UCSD-AML1 (cell line): ENCODE results near the gene KCTD5.
"Not testable (repeated sequence)": the region's sequence is repeated elsewhere in the genome, so short reads cannot be mapped to it uniquely, and the experiment has no call there.

ENCODE experiments used
- DNase-seq: peaks from one replicate; lab custom pipeline; 2025; ENCODE audit not compliant: unreplicated experiment; lab: John Stamatoyannopoulos, UW

Gene KCTD5

DNA sequence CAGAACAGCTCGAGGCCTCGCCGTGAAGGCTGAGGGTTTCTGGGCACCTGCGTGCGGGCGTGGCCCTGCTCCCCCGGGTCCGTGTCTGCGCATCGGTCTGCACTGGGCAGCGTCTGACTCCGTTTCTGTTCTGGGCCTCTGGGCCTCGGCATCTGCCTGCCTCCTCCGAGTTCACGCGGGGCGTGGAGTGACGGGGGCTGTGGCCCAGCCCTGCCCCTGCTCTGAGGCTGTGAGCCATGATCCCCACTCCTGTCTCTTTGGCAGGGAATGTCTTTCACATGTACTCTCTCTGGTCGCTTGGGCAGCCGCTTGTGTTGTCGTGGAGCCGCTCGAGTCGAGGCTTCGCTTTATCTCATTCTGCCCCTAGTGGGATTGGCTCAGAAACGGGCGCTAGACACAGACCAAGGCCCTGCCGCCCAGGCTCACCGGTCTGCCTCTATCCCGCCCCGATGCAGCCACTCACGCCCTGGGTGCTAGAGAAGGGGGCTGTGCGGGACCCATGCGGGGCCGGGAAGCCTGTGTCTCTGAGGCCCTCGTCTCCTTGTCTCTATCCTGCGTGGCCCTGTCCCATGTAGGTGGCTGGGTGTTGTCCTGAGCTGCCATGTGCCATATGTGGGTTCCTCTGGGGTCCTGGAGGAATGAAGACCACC is 14.4 kb downstream of the KCTD5 start:
- not testable (repeated sequence) for DNase-seq

DNA sequence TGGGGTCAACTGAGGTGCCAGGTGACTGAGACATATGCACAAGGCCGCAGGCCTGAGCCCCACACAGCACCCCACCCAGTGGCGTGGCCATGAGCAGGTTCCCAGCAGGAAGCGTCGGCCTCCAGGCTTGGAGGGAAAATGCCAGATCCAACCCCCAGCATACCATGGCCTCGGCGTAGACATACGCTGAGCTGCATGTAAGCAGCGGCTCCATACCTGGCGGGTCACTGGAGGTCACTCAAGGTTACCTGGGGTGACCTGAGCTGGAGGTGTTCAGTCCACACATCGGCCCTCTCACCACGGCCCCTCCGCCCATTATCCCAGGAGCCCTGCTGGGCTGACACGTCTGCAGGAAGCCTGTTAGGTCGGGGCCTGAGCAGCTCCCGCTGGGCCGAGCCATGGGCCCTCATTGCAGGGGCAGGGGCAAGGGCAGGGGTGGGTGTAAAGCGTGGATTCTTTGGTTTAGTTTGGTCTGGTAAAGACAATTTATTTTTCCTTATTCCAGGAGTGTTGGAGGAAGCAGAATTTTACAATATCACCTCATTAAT is 15.2 kb downstream of the KCTD5 start:
- no peak for DNase-seq

DNA sequence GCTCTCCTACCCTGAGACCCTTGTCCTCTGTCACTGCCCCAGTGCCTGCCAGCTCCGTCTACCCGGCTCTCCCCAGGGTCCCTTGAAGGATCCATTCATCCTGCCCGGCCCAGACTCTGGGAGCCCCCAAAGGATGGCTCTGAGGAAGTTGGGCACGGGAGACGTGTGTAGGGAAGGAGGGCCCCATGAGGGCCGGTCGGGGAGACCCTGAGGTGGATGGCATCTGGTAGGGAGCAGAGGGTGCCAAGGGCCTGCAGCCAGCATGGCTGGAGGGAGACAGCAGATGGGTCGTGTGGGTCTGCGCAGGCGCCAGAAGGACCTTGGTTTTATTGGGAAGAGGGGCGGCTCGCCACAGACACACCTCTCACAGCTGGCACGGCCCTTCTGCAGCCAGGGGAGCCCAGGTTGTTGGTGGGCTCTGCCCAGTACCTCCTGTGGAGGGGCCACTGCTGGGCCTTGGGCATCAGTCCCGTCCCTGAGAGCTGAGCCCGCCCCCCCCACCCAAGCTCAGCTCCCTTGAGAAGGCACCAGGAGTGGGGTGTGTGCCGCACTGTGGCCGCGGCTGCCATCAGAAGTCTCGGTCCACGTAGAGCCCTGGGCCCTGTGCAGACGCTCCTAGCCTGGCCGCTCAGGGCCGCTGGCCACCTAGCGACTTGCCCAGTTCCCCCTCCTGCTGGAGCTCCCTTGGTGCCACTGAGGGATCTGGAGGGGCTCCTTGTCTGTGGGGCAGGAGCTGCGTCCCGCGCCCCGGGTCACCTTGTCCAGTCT is 16.0 kb downstream of the KCTD5 start:
- DNase-seq = no peak

DNA sequence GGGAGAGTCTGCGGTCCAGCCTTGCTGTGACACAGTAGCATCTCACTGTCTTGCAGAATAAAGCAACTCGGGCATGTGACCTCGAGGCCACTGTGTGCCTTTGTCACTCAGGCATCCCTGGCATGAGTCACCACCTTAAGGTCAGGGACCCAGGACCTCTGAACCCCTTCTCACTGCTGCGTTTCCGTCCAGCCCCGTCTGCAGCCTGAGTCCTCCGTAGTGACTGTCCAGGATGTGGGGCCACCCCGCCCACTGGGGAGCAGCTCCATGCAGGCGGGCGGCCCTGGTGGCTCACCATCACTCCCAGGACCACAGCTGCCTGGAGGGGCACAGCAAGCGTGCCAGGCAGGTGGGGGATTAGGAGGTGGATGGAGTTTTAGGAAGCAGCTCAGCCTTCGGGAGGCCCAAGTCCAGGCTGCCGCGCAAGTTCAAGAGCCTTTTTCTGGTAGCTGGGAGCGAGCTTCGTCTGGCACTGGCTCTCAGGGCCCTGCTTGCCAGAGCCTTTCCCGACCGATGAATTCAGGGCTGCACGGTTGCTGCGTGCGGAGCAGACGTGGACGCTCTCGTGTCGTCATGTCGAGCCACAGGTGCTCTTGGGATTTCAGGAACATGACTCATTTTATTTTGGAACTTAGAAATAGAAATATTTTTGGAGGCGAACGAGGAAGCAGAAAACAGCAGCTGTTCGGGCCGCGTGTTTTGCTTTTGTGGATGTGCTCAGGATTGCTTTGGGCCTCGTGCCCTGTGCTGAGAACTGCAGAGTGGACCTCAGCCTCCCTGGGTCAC is 16.8 kb downstream of the KCTD5 start:
- DNase-seq = no peak

DNA sequence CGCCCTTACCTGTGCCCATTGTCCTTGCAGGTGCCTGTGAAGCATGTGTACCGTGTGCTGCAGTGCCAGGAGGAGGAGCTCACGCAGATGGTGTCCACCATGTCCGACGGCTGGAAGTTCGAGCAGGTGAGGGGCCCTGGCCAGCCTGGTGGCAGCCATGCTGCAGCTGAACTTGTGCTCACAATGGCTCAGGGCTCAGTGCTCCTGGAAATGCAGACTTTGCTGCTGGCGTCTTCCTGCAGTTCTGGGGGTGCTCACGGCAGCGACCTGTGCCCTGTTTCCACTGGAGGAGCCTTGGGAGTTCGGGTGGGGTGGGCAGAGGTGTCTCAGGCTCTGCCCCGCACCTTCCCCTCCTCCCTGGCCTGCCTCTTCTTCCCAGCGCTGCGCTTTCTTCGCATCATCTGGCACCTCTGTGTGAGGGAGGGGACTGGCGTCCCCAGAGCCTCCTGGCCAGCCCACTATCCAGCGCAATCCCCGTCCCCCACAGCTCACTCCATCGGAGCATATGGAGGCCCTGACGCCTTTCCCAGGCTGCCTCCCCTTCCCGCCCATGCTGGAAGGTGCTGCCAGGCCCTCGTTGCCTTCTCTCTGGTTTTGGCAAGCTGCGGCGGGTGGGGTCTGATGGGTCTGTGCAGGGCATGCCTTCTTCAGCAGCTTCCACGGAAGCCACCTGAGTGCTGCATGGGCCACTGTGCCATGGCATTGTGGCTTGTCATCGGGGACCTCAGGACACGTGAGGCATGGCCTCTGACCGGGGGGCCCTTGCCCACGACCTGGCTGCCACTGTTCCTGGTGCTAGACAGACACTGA is 17.7 kb downstream of the KCTD5 start:
- DNase-seq = no peak

DNA sequence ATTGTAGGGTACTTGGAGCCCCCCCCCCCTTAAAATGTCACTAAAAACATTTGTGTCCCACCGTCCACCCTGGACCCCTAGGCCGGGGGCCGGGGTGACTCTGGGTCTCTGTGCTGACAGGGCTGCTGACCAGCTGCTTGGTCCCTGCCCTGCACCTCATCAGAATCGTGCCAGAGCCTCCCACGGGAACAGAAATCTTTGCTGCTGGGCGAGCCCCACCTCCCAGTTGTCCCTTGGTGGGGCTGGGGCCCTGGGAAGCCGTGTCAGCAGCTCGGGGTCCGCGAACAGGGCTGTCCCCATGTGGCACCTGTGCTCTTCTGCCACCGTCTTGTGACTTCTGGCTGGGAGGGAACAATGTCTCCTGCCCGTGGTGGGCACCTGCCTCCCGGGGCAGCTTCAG is 18.5 kb downstream of the KCTD5 start:
- DNase-seq = no peak

DNA sequence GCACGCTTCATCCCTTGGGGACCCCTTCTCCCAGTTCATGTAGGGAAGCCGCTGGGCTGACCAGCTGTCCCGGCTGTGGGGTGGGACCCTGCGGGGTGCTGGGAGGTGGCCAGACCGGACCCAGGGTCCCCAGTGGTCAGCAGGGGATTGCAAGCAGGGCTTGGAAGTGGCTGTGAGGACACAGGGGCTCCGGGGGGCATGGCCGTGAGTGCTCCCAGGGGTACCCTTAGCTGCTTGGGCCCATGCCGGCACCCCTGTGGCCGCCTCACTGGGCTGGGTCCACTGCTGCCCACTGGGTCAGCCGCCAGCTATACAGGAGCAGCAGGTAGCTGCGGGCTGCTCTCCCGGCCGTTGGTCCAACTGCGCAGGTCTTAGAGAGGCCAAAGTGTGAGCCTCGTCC is 18.9 kb downstream of the KCTD5 start:
- no peak for DNase-seq

DNA sequence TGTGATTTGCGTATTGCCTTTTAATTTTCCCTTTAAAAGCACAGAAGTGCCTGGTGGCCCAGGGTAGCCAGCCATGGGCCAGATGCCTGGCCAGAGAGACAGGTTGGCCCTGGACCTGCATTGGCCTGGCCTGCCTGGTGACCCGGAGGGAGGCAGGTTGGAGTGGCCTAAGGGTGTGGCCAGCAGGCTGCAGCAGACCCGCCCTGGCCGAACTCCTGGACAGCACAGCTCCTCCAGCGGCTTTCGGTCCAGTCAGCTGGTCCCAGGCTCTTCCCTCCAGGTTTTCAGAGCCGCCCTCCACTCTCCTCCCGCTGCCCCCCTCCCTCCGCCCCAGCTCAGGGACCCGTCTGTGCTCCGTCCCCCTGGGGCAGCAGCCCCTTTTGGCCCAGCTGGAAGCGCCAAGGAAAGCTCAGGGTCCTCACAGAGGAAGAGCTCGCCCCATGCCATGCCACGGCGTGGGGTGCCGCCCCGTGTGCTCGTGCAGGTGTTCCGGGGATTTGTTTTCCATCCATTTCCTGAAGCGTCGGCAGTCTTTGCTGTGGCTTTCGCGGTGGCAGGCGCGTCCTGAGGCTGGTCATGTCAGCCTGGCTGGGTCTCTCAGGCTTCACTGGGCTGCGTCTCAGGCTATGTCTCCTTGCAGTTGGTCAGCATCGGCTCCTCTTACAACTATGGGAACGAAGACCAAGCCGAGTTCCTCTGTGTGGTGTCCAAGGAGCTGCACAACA is 19.6 kb downstream of the KCTD5 start:
- DNase-seq = no peak

DNA sequence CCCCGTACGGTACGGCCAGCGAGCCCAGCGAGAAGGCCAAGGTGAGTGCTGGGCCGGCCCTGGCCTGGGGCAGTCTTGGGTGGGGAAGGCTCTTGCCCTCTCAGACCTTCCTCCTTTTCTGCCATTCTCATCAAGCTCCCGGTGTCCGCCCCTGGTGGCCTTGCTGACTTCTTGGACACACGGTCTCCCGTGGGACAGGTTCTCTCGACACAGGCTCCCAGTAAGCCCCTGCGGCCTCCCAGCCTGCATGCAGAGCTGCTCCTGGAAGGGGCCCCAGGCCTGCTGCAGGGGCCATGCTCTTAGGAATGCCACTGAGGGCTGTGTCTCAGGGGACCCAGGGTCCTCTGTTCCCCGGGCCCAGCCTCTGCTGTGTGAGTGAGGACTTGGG is 20.1 kb downstream of the KCTD5 start:
- DNase-seq = no peak

DNA sequence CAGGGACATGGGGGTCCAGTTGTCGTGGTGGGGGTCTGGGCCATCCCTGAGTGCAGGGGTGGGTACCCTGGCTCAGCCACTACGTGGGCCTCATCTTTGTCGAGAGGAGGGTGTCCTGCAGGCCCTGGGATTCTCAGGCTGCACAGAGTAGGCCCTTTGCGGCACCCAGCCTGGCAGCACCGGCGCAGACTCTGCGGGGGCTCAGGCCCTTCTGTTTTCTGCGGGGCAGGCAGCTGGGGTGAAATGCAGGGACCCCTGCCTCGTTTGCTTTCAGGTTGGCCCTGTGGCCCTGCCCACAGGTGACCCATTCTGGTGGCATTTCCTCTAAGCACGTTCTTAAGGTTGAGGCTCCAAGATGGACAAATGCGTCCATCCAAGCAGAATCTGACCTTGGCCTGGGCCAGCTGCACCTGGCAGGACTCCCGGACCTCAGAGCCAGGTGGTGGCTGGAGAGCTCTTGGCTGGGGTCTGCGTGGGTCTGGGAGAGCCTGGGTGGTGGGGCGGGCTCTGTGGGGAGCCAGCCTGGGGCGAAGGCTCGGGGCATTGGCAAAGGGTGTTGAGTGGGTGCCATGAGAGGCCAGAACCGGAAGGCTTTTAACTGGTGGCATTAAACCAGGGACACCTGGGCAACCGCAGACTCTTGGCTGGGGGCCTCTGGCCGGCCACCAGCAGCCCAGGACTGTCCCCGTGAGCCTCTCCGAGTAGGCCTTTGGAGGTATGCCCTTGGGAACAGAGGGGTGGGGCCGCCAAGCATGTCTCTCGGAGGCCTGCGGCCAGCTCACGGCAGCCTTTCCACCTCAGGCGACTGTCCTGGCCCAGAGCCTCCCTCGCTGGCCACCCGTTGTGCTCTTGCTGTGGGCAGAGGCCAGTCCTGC is 20.8 kb downstream of the KCTD5 start:
- no peak for DNase-seq

DNA sequence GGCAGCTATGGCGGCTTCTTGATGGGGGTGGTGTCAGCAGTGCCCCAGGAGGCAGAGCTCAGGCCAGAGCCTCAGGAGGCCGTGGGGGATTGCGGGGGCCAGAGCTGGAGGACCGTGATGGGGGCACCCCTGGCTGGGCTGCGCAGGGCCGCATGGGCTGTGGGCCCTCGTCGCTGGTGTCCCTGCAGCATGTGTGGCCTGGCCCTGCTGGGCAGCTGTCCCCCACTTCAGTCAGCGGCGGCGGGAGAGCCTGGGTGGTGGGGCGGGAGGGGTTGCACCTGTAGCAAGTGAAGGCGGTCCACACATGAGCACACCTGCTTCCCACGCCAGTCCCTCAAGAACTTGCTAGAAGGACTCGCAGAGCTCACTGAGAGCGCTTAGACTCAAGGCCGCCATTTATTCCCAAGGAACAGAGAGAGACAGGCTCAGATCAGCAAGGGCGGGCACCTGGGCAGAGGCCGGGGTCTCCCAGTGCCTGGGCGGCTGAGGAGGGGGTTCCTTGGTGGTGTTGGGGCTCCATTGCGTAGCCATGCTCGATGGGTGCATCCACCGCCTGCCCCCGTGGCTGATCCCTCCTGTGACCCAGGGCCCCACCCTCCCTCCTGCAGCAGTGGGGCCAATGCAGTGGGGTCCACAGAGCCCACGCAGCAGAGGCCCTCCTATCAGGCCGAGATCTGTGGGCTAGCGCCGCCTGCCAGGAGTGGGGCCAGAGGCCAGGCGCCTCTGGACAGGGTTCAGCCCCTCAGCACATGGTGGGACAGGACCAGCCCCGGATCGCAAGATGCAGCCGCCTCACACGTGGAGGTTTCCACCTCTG is 22.1 kb downstream of the KCTD5 start:
- DNase-seq = no peak

DNA sequence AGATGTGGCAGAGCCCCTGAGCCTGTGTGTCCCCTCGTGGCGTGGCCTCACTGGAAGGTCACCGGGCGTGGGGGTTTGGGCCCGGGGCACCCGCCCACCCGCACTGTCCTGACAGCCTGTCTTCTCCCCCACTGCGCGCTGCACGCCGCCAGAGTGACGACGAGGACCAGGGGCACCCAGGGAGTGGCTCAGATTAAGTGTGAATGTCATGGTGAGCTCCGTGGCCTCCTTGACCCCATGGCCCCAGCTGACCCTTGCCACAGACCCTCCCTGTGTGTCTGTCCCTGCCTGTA is 22.6 kb downstream of the KCTD5 start:
- DNase-seq = no peak

DNA sequence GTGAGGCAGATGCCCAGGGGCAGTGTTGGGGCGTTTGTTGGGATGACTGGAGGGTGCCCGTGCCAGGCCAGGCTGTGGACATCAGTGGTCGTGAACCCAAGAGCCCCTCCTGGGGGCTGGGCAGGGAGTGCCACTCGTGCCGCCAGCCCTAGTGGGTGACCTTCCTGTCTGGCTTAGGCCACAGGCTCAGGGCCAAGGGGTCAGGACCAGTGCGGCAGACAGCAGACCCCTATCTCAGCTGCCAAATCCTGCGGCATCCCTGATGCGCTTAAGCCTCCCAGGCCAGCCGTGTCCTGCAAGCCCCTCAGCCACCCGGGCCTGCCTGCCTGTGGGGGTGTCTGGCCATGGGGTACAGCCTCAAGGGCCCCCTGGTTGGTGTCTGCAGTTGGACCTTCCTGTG is 23.0 kb downstream of the KCTD5 start:
- no peak for DNase-seq

DNA sequence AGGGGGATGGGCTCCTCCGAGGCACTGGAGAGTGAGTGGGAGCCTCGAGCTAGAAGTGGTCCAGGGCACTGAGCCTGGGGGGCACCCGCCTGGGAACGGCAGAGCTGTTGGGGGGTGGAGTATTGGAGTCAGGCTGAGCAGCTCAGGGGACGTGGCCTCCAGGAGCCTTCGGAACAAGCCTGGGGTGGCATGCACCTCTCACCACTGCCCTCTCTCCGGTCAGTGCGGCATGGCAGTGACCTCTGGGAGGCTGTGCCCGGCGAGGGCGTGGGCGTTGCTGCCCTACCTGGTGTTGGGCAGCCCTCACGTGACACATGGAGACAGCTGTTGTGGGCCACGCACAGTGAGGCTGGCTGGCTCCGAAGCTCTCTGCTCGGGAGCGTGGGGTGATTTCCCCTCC is 23.8 kb downstream of the KCTD5 start:
- no peak for DNase-seq

DNA sequence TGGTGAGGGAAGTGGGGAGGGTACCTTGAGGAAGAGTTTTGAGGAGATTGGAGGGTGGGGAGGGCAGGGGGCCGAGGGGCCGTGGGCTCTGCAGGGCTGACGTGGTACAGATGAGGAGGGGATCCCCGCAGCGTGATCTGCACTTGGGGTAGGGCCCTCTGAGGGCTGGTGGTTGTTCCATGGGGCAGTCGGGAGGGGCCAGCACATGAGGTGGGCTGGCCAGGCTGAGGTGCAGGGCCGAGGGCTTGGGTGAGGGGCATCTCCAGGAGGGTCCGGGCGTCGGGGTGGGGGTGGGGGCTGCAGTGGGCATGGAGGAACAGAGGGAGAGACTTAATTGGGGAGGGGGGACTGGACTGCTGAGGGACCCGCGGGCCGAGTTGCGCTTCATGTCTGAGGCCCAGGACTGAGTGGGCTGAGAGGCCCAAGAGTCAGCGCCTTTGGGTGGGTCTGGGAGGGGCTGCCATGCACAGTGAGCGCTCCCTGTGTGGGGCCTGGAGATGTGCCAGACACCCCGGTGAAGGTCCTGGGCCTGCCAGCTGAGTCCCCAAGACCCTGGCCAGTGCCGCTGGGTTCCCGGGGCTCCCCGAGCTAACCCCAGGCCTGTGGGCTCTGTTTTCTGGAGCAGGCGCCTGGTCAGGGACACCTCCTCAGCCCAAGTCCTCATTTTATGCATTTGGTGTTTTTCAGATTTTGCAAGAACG is 24.4 kb downstream of the KCTD5 start:
- DNase-seq = no peak

DNA sequence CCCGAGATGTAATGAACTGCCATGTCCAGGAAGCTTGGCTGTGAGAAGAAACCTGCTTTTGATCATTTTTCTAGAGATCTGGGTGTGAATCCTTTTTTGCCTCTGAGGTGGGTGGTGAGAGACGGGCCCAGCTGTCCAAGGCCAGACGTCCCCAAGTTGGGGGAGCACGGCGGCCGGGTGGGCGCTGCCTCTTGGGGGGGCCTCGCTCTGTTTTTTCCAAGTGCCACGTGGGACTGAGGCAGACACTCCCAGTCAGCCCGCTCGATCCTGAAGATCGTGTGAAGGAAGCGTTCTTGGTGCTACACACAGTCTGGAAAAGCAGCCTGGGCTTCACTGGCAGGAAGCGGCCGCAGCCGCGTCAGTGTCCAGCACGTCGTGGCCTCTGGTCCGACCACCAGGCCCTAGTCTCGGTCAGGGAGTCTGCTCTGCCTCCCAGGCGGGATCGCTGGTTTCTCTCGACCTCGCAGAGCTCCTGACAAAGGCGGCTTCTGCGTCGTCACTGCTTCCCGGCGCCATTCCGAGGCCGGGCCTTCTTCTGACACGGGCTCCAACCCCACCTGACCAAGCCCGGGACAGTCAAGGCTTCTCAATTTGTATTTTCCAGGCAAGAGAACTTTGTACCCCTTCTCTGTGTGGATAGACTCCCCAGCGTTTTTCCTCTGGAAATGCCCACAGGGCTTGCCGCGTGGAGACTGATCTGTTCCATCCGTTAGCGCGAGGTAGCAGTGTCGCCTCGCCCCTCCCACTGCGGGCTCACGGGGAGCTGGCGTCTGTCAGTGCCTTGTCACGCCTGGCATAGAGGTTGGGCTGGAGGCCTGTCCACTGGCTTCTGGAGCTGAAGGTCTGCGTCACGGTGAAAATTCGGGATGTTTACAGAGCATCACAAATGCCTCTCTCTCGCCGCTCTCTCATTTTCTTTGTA is 25.3 kb downstream of the KCTD5 start:
- DNase-seq = no peak

DNA sequence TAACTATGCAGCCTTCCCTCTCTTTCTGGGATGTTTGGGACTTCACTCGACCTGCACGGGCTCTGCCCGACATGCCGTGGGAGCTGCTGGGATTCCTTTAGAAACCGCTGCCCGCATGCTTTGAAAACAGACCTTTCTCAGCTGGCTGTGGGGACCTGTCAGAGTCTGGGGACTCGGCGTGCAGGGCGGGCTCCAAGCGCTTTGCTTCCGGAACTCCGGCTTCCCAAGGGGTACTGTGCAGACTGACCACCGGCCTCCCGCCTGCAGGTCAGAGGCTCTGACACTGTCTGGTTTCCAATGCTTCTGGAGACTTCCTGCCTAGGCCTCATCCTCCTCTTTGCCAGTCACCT is 25.9 kb downstream of the KCTD5 start:
- DNase-seq = no peak
